Measurements from ENCODE around the gene RTF2.

Gene RTF2

GRCh38 chr20:56566621-56567020, 98.2 kb downstream of the RTF2 start:
- Histone ChIP-seq H3K4me3 (ENCODE audit: low read depth, low read length) (no peak overlapping the region), H3K36me3 (replicated peaks) (no peaks in the 10 kb centered on the region), H3K27ac (no peak overlapping the region), H3K27me3 (replicated peaks) (no peaks in the 10 kb centered on the region)
- DNase-seq: no peak
- TF ChIP-seq CTCF (IDR thresholded peaks at IDR 0.05; ENCODE audit: low read depth, low read length, missing control alignments): no peak
- in situ Hi-C loops (cut with HindIII; ENCODE audit: low pct_ligation_motif_present, low sequenced_read_pairs): no loop called here

All from brain microvascular endothelial cell (primary cell).